ENCODE results near the gene TNRC6A.

TNRC6A gene

GRCh38 chr16:24701521-24701951, 27.9 kb upstream of the TNRC6A start:
- no peak for TF ChIP-seq CTCF (IDR thresholded peaks at IDR 0.05)

- TF ChIP-seq CTCF (IDR thresholded peaks at IDR 0.05): no peak
Measured at GRCh38 chr16:24713379-24713778, 16.1 kb upstream of the TNRC6A start.

- no peak for TF ChIP-seq CTCF (IDR thresholded peaks at IDR 0.05)
Measured at GRCh38 chr16:24717411-24717810, 12.0 kb upstream of the TNRC6A start.

- TF ChIP-seq CTCF (IDR thresholded peaks at IDR 0.05): no peak
Measured at GRCh38 chr16:24718967-24719521, 10.4 kb upstream of the TNRC6A start.

GRCh38 chr16:24721830-24722238, 7.6 kb upstream of the TNRC6A start:
- no peak for TF ChIP-seq CTCF (IDR thresholded peaks at IDR 0.05)

GRCh38 chr16:24723663-24724062, 5.8 kb upstream of the TNRC6A start:
- no peak for TF ChIP-seq CTCF (IDR thresholded peaks at IDR 0.05)

GRCh38 chr16:24728011-24728410, 1.4 kb upstream of the TNRC6A start:
- no peak for TF ChIP-seq CTCF (IDR thresholded peaks at IDR 0.05)

- no peak for TF ChIP-seq CTCF (IDR thresholded peaks at IDR 0.05)
Measured at GRCh38 chr16:24728891-24729242, 584 bp upstream of the TNRC6A start.
